Smooth muscle cell (in vitro differentiated cells): ENCODE results near the gene DGKH. TPM values are rescaled to one million over a fixed set of nuclear protein-coding genes. Genes with fewer than 3 reads are reported as not detected.

ENCODE experiments used
- DNase-seq: peaks from one replicate; lab custom pipeline; 2025; ENCODE audit not compliant: unreplicated experiment; lab: John Stamatoyannopoulos, UW
- H2AFZ ChIP-seq: fragments of 200-600 bp; sonication (generic); 2 replicates; pipeline ENCODE4 v1.6.0; 2016; ENCODE audit warnings: antibody characterized with exemption, low read depth, mild to moderate bottlenecking
- H3F3A ChIP-seq: fragments of 200-600 bp; sonication (generic); 2 replicates; pipeline ENCODE4 v1.6.0; 2017; ENCODE audit warnings: antibody characterized with exemption, low read depth
- H3K27ac ChIP-seq: fragments of 200-600 bp; sonication (generic); 2 replicates; pipeline ENCODE4 v1.5.1; 2016; ENCODE audit warnings: low read depth, mild to moderate bottlenecking
- H3K27me3 ChIP-seq: fragments of 200-600 bp; sonication (generic); 2 replicates; pipeline ENCODE4 v1.6.1; 2016; ENCODE audit warnings: low read depth, mild to moderate bottlenecking
- H3K36me3 ChIP-seq: fragments of 200-600 bp; sonication (generic); 2 replicates; pipeline ENCODE4 v1.5.1; 2016; ENCODE audit warnings: low read depth
- H3K4me1 ChIP-seq: fragments of 200-600 bp; sonication (generic); 2 replicates; pipeline ENCODE4 v1.5.1; 2016; ENCODE audit warnings: low read depth
- H3K4me2 ChIP-seq: fragments of 200-600 bp; sonication (generic); 2 replicates; pipeline ENCODE4 v1.6.0; 2016; ENCODE audit warnings: mild to moderate bottlenecking
- H3K4me3 ChIP-seq: fragments of 200-600 bp; sonication (generic); 2 replicates; pipeline ENCODE4 v1.5.1; 2016; ENCODE audit warnings: mild to moderate bottlenecking
- H3K79me2 ChIP-seq: fragments of 200-600 bp; sonication (generic); 2 replicates; pipeline ENCODE4 v1.6.0; 2016; ENCODE audit warnings: low read depth, mild to moderate bottlenecking
- H3K9ac ChIP-seq: fragments of 200-600 bp; sonication (generic); 2 replicates; pipeline ENCODE4 v1.6.0; 2016; ENCODE audit warnings: low read depth
- H3K9me3 ChIP-seq: fragments of 200-600 bp; sonication (generic); replicated peaks from 2 replicates; pipeline ENCODE4 v1.5.1; 2016; ENCODE audit warnings: low read depth
- H4K20me1 ChIP-seq: fragments of 200-600 bp; sonication (generic); 2 replicates; pipeline ENCODE4 v1.6.0; 2016; ENCODE audit warnings: low read depth
- CTCF ChIP-seq: fragments of 200-600 bp; sonication (generic); IDR thresholded peaks from 2 replicates; pipeline ENCODE4 v1.5.1; 2017; ENCODE audit warnings: borderline replicate concordance, mild to moderate bottlenecking, antibody characterized with exemption; ENCODE audit not compliant: insufficient read depth, poor library complexity, severe bottlenecking
- WGBS: methylation state at CpG from one replicate; pipeline ENCODE4 v1.1.7; 2016; ENCODE audit warnings: low lambda C conversion rate; 5-methylcytosine and 5-hydroxymethylcytosine counted together
- polyA plus RNA-seq: library from polyadenylated mRNA; unstranded; fragments of >200 nt; fragmentation: Nextera tagmentation; extraction: Ambion mirVana; gene quantifications from 2 replicates; pipeline ENCODE4 v1.2.1, GENCODE V29; 2016
- total RNA-seq: library from RNA; depleted of rRNA; stranded (reverse); fragments of >200 nt; gene quantifications from 2 replicates; pipeline ENCODE4 v1.2.3, GENCODE V29; 2014

The DGKH gene
- total and polyA plus RNA-seq, 2 experiments from 2014 or later, result 1.3 to 6.8 TPM

DNA sequence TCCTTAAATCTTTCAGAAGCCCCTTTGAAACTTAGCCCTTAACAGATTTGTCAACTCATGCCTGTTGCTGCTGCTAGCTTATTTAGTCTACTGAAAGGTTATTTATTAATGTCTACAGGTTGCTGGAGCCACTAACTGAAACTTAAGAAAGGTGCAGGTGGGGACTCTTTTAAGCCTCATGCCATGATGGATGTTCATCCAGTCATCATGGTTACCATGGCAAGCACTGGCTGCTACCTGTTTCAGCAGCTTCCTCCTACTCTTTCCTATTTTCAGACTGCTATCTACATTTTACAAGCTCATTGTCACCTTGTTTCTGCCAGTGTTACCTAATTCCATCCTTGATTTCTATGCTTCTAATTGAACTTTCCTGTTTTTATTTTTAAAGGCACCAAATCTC is 27.1 kb downstream of the DGKH start:
- Histone ChIP-seq H3K4me1 (no peaks in the 10 kb centered on the region), H2AFZ (no peak overlapping the region), H3K4me2 (no peak overlapping the region), H3K27me3 (no peaks in the 10 kb centered on the region), H3F3A (no peaks in the 10 kb centered on the region), H4K20me1 (peaks cover 3% of the 10 kb centered on the region), H3K9ac (no peak overlapping the region), H3K4me3 (no peak overlapping the region), H3K36me3 (no peaks in the 10 kb centered on the region), H3K79me2 (no peaks in the 10 kb centered on the region), H3K27ac (no peak overlapping the region), H3K9me3 (no peaks in the 10 kb centered on the region)
- no peak for TF ChIP-seq CTCF
- DNase-seq, result no peak

DNA sequence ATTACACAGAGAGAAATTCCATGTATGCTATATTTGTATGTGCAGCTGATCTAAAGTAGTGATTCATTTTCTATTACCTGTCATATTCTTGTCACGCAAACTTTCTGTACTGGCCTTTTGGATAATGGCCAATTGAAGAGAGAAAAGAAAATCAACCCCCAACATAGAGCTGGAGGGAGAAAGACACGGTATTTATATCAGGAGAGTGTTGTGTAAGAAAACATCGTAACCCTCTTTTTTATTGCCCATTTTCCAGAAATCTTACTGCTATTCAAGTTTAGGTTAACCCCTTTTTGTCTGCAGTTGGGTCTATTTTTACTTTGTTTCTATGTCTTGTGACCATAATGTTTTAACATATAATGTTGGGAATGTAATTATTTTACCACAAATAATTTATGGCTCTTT is 27.9 kb downstream of the DGKH start:
- no peak for TF ChIP-seq CTCF
- DNase-seq, result no peak
- Histone ChIP-seq H3K4me1 (no peaks in the 10 kb centered on the region), H3F3A (no peaks in the 10 kb centered on the region), H3K4me3 (no peak overlapping the region), H3K27me3 (no peaks in the 10 kb centered on the region), H2AFZ (no peak overlapping the region), H4K20me1 (peaks cover 3% of the 10 kb centered on the region), H3K36me3 (no peaks in the 10 kb centered on the region), H3K27ac (no peak overlapping the region), H3K79me2 (no peaks in the 10 kb centered on the region), H3K4me2 (no peak overlapping the region), H3K9me3 (no peaks in the 10 kb centered on the region), H3K9ac (no peak overlapping the region)
- 45% methylated on average over 3 of the region's 3 CpGs for WGBS

GRCh38 chr13:42078128-42078808 is 29.8 kb downstream of the DGKH start:
- TF ChIP-seq CTCF, result no peak
- no peak overlapping the region for H3K4me3 ChIP-seq
- H3K4me1 ChIP-seq, result no peaks in the 10 kb centered on the region
- no peak for DNase-seq
- H3K36me3 ChIP-seq, result no peaks in the 10 kb centered on the region
- no peaks in the 10 kb centered on the region for H3K79me2 ChIP-seq
- H3F3A ChIP-seq, result no peaks in the 10 kb centered on the region
- H3K9me3 ChIP-seq, result no peaks in the 10 kb centered on the region
- no peak overlapping the region for H3K4me2 ChIP-seq
- peaks cover 3% of the 10 kb centered on the region for H4K20me1 ChIP-seq
- WGBS, result 77% methylated on average over 5 of the region's 5 CpGs
- H3K9ac ChIP-seq, result no peak overlapping the region
- H2AFZ ChIP-seq, result no peak overlapping the region
- no peaks in the 10 kb centered on the region for H3K27me3 ChIP-seq
- no peak overlapping the region for H3K27ac ChIP-seq

GRCh38 chr13:42083138-42083770 is 34.8 kb downstream of the DGKH start:
- H2AFZ ChIP-seq, result no peak overlapping the region
- 90% methylated on average over 16 of the region's 16 CpGs for WGBS
- no peaks in the 10 kb centered on the region for H4K20me1 ChIP-seq
- H3K4me1 ChIP-seq, result no peaks in the 10 kb centered on the region
- H3F3A ChIP-seq, result no peaks in the 10 kb centered on the region
- H3K9me3 ChIP-seq, result no peaks in the 10 kb centered on the region
- no peaks in the 10 kb centered on the region for H3K27me3 ChIP-seq
- no peak for DNase-seq
- H3K9ac ChIP-seq, result no peak overlapping the region
- no peak overlapping the region for H3K4me3 ChIP-seq
- TF ChIP-seq CTCF, result no peak
- no peak overlapping the region for H3K27ac ChIP-seq
- no peak overlapping the region for H3K4me2 ChIP-seq
- no peaks in the 10 kb centered on the region for H3K36me3 ChIP-seq
- peaks cover 4% of the 10 kb centered on the region for H3K79me2 ChIP-seq
